Activated T-helper 17 cell treated with anti-CD3 and anti-CD28 coated beads, Interleukin-2, amount 50 U/mL, for 72 hours (primary cell): Measurements from ENCODE around the gene WHAMM. TPM values are rescaled to one million over a fixed set of nuclear protein-coding genes. Genes with fewer than 3 reads are reported as not detected.
"Not testable (repeated sequence)": the region's sequence is repeated elsewhere in the genome, so short reads cannot be mapped to it uniquely, and the experiment has no call there.

Experiments used
- ATAC-seq: fragments of 150-1000 bp; cut with Tn5 transposase; replicated peaks from 2 replicates; pipeline ENCODE4 v1.10.0; 2021; ENCODE audit warnings: mild to moderate bottlenecking, moderate library complexity
- H3K27ac Mint-ChIP-seq: one replicate; pipeline ENCODE4 v1.8.0; 2022; ENCODE audit warnings: mixed read lengths
- H3K27me3 Mint-ChIP-seq: one replicate; pipeline ENCODE4 v1.8.0; 2022; ENCODE audit warnings: mixed read lengths
- H3K36me3 Mint-ChIP-seq: one replicate; pipeline ENCODE4 v1.8.0; 2022; ENCODE audit warnings: low read depth, mild to moderate bottlenecking, mixed read lengths
- H3K4me1 Mint-ChIP-seq: one replicate; pipeline ENCODE4 v1.8.0; 2022; ENCODE audit warnings: mixed read lengths
- H3K4me3 Mint-ChIP-seq: one replicate; pipeline ENCODE4 v1.8.0; 2022; ENCODE audit warnings: mild to moderate bottlenecking, mixed read lengths
- H3K9me3 Mint-ChIP-seq: one replicate; pipeline ENCODE4 v1.8.0; 2022; ENCODE audit warnings: mixed read lengths
- total RNA-seq, 2 donors: library from RNA; stranded (reverse); gene quantifications; one replicate each; pipeline ENCODE4 v1.2.3, GENCODE V29; 2022

Gene WHAMM
- total RNA-seq, 2 donors from 2014 or later = 3.9 to 4.3 TPM

DNA sequence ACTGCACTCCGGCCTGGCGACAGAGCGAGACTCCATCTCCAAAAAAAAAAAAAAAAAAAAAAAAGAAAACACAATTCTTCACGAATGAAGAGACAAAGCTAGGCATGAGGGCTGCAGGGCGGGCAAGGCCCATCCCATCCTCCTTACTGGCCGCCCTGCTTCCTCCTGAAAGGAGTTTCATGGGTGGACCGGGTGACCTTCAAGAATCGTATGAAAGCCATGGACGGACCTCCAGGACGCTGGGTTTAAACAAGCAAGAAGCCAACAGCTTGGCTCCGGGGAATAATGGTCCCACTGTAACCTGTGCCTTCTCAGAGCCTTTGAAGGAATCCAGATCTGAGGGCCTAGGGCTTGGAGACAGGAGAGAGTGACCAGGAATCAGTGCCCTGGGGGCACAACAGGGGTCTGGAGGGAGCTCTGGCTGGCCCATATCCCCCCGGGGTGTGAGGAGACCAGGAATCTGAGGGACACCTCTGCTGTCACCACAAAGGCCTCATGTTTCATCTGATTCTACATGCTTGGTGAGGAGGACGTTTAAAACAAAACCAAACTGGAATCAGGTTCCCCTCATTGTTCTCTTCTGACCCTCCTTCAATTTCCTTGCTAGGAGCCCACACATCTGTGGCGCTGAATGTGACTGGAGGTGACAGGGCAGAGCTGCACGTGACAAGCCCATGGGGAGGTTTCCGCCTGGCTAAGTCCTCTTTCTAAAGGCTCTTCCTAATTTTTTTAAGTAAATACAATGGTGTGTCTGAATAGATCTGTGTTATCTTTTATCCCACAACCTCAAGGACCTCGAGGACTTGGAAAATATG lies 46.1 kb downstream of the WHAMM start:
- no peak overlapping the region for H3K27ac Mint-ChIP-seq
- H3K27me3 Mint-ChIP-seq = no peaks in the 10 kb centered on the region
- ATAC-seq = no peak
- H3K9me3 Mint-ChIP-seq = no peaks in the 10 kb centered on the region
- H3K4me3 Mint-ChIP-seq = no peak overlapping the region
- H3K36me3 Mint-ChIP-seq = no peaks in the 10 kb centered on the region
- H3K4me1 Mint-ChIP-seq = no peaks in the 10 kb centered on the region

DNA sequence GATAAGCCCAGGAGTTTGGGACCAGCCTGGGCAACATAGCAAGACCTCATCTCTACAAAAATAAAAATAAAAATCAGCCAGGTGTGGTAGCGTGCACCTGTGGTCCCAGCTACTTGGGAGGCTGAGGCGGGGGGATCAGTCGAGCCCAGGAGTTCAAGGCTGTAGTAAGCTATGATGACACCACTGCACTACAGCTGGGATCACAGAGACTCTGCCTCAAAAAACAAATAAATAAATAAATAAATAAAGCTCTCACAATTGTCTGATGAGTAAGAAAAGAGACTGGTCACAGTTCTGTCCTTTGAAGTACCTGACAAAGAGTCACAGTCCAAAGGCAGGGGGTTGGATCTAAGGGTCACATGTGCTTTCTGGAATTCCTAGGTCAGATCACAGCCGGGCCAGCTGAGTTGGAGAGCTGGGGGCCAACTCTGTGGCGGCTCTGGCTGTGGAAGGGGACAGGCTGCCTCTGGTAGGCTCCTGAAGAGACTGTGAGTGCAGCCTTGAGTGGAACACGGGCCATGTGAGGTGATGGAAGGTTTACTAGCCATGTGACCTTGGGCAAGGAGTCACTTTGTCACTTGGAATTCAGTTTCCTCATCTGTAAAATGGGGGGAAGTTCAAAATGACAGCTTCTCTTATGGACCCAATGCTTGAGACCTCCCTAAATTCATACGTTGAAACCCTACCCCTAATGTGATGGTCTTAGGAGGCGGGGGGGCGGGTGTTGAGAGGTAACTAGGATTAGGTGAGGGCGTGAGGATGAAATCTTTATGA lies 47.2 kb downstream of the WHAMM start:
- Mint-ChIP-seq H3K27me3 (no peaks in the 10 kb centered on the region), H3K4me1 (no peaks in the 10 kb centered on the region), H3K27ac (no peak overlapping the region), H3K4me3 (no peak overlapping the region), H3K36me3 (no peaks in the 10 kb centered on the region), H3K9me3 (no peaks in the 10 kb centered on the region)
- ATAC-seq = no peak

- H3K27ac Mint-ChIP-seq = no peak overlapping the region
- H3K36me3 Mint-ChIP-seq = no peaks in the 10 kb centered on the region
- no peaks in the 10 kb centered on the region for H3K9me3 Mint-ChIP-seq
Measured at GRCh38 chr15:82858932-82859331, 49.5 kb downstream of the WHAMM start.

GRCh38 chr15:82862886-82863285 lies 53.5 kb downstream of the WHAMM start:
- Mint-ChIP-seq H3K27me3 (no peaks in the 10 kb centered on the region), H3K4me3 (no peak overlapping the region), H3K27ac (no peak overlapping the region), H3K9me3 (no peaks in the 10 kb centered on the region), H3K4me1 (no peaks in the 10 kb centered on the region), H3K36me3 (no peaks in the 10 kb centered on the region)
- no peak for ATAC-seq

More at GRCh38 chr15:82858932-82859331, 49.5 kb downstream of the WHAMM start:
- Mint-ChIP-seq H3K4me3 (no peak overlapping the region), H3K27me3 (no peaks in the 10 kb centered on the region), H3K4me1 (no peaks in the 10 kb centered on the region)
- no peak for ATAC-seq

GRCh38 chr15:82864967-82865366 lies 55.5 kb downstream of the WHAMM start:
- H3K27ac Mint-ChIP-seq = no peak overlapping the region
- H3K4me3 Mint-ChIP-seq = no peak overlapping the region
- no peaks in the 10 kb centered on the region for H3K36me3 Mint-ChIP-seq
- no peaks in the 10 kb centered on the region for H3K4me1 Mint-ChIP-seq
- ATAC-seq = no peak
- peaks cover 4% of the 10 kb centered on the region for H3K27me3 Mint-ChIP-seq
- no peaks in the 10 kb centered on the region for H3K9me3 Mint-ChIP-seq

DNA sequence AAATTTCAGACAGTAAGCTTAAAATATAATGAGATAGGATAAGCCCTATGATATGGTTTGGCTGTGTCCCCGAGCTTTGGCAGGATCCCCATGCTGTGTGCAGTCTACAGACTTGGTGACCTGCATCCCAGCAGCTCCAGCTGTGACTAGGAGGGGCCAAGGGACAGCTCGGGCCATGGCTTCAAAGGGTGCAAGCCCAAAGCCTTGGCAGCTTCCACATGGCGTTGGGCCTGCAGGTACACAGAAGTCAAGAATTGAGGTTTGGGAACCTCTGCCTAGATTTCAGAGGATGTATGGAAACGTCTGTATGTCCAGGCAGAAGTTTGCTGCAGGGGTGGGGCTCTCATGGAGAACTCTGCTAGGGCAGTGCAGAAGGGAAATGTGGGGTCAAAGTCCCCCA lies 56.2 kb downstream of the WHAMM start:
- not testable (repeated sequence) for H3K27ac Mint-ChIP-seq, H3K27me3 Mint-ChIP-seq, ATAC-seq, H3K9me3 Mint-ChIP-seq, H3K4me3 Mint-ChIP-seq, H3K36me3 Mint-ChIP-seq, H3K4me1 Mint-ChIP-seq

GRCh38 chr15:82865981-82866380 lies 56.6 kb downstream of the WHAMM start:
- H3K4me1 Mint-ChIP-seq, H3K27ac Mint-ChIP-seq, H3K27me3 Mint-ChIP-seq, H3K4me3 Mint-ChIP-seq, H3K9me3 Mint-ChIP-seq, H3K36me3 Mint-ChIP-seq, ATAC-seq: not testable (repeated sequence)

DNA sequence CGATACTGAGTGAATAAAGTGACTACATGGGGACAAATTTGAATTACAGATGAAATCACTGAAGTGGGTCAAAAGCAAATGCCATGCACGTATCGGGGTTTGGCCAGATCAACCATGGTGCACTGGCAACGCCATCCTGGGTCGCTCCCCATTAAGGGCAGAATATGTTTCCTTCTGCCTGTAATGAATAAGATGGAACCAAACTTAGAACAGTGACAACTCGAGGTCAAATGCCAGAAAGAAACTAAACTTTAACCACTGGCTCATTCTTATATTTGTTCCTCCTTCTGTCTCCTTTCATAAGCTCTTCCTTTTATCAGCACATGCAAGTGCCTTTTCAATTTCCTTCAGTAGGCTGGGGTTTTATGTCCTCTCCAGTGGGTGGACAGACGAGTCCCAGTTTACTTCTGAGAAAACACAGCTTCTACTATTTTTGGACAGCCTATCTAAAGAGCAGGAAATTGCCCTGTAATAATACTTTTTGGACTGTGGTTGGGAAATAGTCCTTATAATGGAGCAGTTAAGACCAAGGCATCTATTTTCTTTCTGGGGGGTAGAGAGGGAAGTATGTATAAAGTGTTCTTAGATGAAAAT lies 61.4 kb downstream of the WHAMM start:
- no peaks in the 10 kb centered on the region for H3K9me3 Mint-ChIP-seq
- H3K27ac Mint-ChIP-seq = no peak overlapping the region
- H3K4me3 Mint-ChIP-seq = no peak overlapping the region
- H3K4me1 Mint-ChIP-seq = no peaks in the 10 kb centered on the region
- no peak for ATAC-seq
- H3K27me3 Mint-ChIP-seq = peaks cover 11% of the 10 kb centered on the region
- H3K36me3 Mint-ChIP-seq = no peaks in the 10 kb centered on the region

DNA sequence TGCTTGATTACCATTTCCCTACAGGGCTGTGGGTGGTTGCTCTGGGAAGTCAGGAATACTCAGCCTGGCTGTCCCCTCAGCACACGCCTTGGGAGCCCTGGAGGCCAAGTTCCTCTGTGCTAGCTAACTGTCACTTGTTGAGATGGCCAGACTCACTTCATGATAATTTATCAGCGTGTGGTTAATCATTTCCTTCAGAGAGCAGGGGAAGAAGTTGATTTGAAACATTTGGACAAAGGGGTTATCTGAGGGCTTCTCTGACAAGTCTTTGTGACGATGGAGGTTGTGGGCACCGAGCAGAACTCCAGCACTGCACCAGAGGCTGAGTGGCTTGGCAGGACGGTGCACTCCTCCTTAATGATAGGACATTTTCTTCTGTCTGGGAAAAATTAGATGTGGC lies 61.9 kb downstream of the WHAMM start:
- H3K9me3 Mint-ChIP-seq = no peaks in the 10 kb centered on the region
- H3K4me1 Mint-ChIP-seq = no peaks in the 10 kb centered on the region
- no peak overlapping the region for H3K4me3 Mint-ChIP-seq
- H3K27me3 Mint-ChIP-seq = peaks cover 11% of the 10 kb centered on the region
- no peaks in the 10 kb centered on the region for H3K36me3 Mint-ChIP-seq
- ATAC-seq = no peak
- H3K27ac Mint-ChIP-seq = no peak overlapping the region

DNA sequence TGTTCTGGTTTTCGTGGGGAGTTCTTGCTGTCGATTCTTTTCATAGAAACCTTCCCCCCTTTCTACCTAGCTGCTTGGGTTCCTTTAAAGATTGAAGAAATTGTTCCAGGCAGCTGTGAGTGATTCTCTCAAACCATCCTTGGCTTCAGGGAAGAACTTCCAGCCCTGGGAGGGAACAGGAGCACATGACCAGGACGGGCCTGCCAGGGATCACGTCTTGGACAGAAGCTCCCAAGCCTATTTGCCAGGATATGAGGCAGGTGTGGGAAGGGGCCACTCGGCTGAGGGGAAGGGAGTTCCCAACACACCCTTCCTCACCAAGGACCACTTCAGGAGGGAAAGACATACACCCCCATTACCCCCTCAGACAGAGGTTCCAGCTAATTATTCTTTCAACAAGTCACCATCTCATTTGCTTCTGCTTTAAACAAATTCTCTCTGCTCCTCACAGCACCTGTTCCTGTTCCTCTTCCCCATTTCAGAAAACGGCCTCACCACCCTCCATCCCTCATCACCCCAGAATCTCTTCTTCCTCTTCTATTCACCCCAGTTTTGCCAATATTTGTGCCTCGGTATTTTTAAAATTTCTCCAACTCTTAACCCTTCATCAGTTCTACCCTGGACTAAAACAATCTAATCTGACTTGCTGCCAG lies 62.5 kb downstream of the WHAMM start:
- H3K36me3 Mint-ChIP-seq = no peaks in the 10 kb centered on the region
- no peak for ATAC-seq
- H3K4me3 Mint-ChIP-seq = no peak overlapping the region
- H3K27me3 Mint-ChIP-seq = peaks cover 11% of the 10 kb centered on the region
- H3K4me1 Mint-ChIP-seq = no peaks in the 10 kb centered on the region
- no peaks in the 10 kb centered on the region for H3K9me3 Mint-ChIP-seq
- no peak overlapping the region for H3K27ac Mint-ChIP-seq

DNA sequence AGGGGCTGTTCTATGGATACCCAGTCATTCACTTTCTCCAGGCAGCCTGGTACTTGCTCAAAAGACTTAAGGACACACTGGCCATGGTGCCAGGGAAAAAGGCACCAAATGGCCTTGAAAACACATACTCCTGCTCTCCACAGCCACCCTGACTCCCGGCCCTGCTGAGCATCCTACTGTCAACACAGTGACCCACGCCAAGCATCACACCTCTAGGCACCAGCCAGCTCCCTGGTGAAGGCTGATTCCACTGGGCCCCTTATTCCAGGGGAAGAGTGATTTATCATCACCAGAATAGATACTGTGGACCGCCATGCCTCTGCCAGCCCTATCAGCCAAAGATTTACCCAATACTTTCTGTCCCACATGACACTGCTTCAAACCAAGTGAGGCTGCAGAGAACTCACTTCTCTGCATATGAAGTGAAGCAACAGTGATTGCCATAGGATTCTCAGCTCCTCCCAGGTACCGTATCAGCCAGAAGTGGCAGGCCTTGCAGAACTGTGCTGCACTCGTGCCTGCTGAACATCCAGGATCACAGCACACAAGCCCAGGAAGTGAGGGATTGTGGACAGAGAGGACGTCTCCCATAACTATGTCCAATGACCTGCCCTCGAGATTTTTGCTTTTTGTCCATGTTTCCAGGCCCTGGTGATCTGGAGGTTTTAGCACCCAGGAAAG lies 63.7 kb downstream of the WHAMM start:
- Mint-ChIP-seq H3K27me3 (peaks cover 11% of the 10 kb centered on the region), H3K36me3 (no peaks in the 10 kb centered on the region), H3K4me1 (no peaks in the 10 kb centered on the region), H3K27ac (no peak overlapping the region), H3K9me3 (no peaks in the 10 kb centered on the region), H3K4me3 (no peak overlapping the region)
- ATAC-seq = no peak

- no peaks in the 10 kb centered on the region for H3K36me3 Mint-ChIP-seq
- no peaks in the 10 kb centered on the region for H3K9me3 Mint-ChIP-seq
- no peak overlapping the region for H3K27ac Mint-ChIP-seq
- peaks cover 7% of the 10 kb centered on the region for H3K27me3 Mint-ChIP-seq
- ATAC-seq = no peak
- no peak overlapping the region for H3K4me3 Mint-ChIP-seq
- H3K4me1 Mint-ChIP-seq = no peaks in the 10 kb centered on the region
Measured at GRCh38 chr15:82874267-82874666, 64.8 kb downstream of the WHAMM start.

GRCh38 chr15:82874961-82875360 lies 65.5 kb downstream of the WHAMM start:
- Mint-ChIP-seq H3K4me1 (no peaks in the 10 kb centered on the region), H3K36me3 (no peaks in the 10 kb centered on the region), H3K27me3 (peaks cover 7% of the 10 kb centered on the region), H3K27ac (no peak overlapping the region), H3K4me3 (no peak overlapping the region), H3K9me3 (no peaks in the 10 kb centered on the region)
- ATAC-seq = no peak

DNA sequence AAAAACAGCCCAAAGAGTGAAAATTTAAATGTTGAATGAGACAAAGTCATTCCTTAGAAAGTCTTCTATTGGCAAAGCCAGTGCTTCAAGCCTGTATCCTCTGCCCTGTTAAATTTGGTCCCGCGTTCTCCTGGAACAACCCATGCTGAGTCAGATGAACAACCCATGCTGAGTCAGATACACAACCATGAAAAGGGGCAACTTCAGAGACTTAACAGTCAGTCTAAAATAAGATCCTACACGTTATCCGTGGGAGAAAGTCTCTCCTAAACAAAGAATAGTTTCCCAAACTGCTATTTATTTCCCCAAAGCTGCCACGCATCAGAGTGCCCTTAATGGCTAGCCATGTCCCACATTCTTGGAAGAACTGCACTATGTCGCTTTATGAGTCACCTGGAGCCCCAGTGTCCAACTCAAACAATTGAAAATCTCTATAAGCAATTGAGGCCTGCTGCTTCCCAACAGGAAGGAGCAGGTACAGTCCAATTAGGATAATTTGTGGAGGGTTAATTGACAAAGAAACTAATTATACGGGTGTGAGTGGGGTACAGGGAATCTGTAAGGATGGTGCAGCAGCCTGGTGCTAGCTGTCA lies 66.1 kb downstream of the WHAMM start:
- Mint-ChIP-seq H3K36me3 (no peaks in the 10 kb centered on the region), H3K27me3 (peaks cover 7% of the 10 kb centered on the region), H3K4me1 (no peaks in the 10 kb centered on the region), H3K4me3 (no peak overlapping the region), H3K27ac (no peak overlapping the region), H3K9me3 (no peaks in the 10 kb centered on the region)
- ATAC-seq = no peak
